Mucosa of rectum (tissue), 2 donors: ENCODE results near the gene NEDD4L.

ENCODE experiments used
- H3K27ac ChIP-seq, 2 donors: one replicate each; pipeline ENCODE4 v1.7.0; 2013; ENCODE audit warnings: inconsistent platforms in 2 of 2, low read depth in 2 of 2, low read length in 2 of 2
- H3K27me3 ChIP-seq, 2 donors: one replicate each; pipeline ENCODE4 v1.7.0; 2013; ENCODE audit warnings: low read length in 2 of 2; ENCODE audit not compliant: control insufficient read depth in 2 of 2, insufficient read depth in 2 of 2
- H3K36me3 ChIP-seq, 2 donors: one replicate each; pipeline ENCODE4 v1.7.0; 2013; ENCODE audit warnings: low read length in 2 of 2; ENCODE audit not compliant: control insufficient read depth in 2 of 2, insufficient read depth in 2 of 2
- H3K4me1 ChIP-seq, 2 donors: one replicate each; pipeline ENCODE4 v1.7.0; 2013; ENCODE audit warnings: low read length in 2 of 2, mild to moderate bottlenecking in 1 of 2; ENCODE audit not compliant: control insufficient read depth in 2 of 2, insufficient read depth in 2 of 2
- H3K4me3 ChIP-seq, 2 donors: one replicate each; pipeline ENCODE4 v1.7.0; 2013; ENCODE audit warnings: low read length in 2 of 2
- H3K9ac ChIP-seq, 2 donors: one replicate each; pipeline ENCODE4 v1.7.0; 2013; ENCODE audit warnings: low read length in 2 of 2, low read depth in 1 of 2, mild to moderate bottlenecking in 1 of 2
- H3K9me3 ChIP-seq, 2 donors: one replicate each; pipeline ENCODE4 v1.7.0; 2013; ENCODE audit warnings: low read length in 2 of 2; ENCODE audit not compliant: control insufficient read depth in 2 of 2
- donor health status: healthy.
- donor health status: Normal muscosa, but diverticular disease.

NEDD4L gene

GRCh38 chr18:58012356-58012755, 31.7 kb upstream of the NEDD4L start:
- Histone ChIP-seq H3K27ac (no peak overlapping the region), H3K4me1 (peaks cover 17 to 28% of the 10 kb centered on the region in 2 donors), H3K9me3 (no peaks in the 10 kb centered on the region), H3K27me3 (no peaks in the 10 kb centered on the region), H3K36me3 (no peaks in the 10 kb centered on the region), H3K9ac (no peak overlapping the region), H3K4me3 (no peak overlapping the region)

DNA sequence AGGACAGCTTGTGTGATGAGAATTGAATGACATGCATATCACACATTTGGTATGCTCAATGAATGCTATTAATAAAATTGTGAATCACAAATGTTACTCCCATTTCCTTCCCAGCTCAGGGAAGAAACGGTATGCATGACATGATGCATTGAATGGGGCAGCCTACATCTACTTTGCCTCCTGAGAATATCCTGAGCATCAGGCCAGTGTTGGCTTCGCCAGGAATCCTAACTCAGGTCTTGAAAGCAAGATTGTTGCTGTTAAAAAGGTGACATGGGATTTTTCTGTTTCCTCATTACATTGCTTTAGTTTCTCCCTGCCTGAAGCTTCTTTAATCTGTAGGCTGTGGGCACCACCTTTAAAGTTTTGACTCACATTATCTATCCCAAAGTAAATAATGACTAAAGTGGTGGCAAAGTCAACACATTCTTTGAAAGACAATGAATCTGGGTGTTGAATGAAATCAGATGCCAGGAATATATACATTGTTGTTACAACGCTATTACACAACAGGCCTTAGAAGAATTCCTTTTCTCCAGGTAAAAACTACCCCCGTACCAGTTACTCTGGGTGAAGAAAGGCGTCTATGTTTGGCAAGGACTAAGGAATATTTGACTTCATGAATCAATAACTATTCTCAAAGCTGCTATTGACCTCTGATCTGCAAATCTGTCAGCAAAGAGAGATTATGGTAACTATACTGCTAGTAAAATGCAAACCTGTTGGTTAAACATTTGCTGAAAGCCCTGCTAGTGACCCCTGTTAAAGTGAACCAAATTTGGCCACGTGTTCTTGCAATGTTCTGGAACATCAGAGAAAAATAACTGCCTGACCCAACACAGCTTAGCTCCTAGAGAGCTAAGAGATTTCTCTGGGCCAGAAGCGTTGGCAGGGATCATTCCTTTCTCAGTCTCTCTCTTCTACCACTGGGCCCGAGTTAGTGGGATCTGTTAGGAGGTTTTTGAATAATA, 30.5 kb upstream of the NEDD4L start:
- Histone ChIP-seq H3K9me3 (no peaks in the 10 kb centered on the region), H3K27ac (peak overlapping the region; percentile 71 to 73), H3K4me1 (peaks cover 17 to 28% of the 10 kb centered on the region in 2 donors), H3K27me3 (no peaks in the 10 kb centered on the region), H3K36me3 (no peaks in the 10 kb centered on the region), H3K9ac (no peak overlapping the region), H3K4me3 (peak overlapping the region in 1 of 2 donors; percentile 1)

- Histone ChIP-seq H3K4me1 (peaks cover 17 to 35% of the 10 kb centered on the region in 2 donors), H3K4me3 (no peak overlapping the region), H3K27me3 (no peaks in the 10 kb centered on the region), H3K9ac (no peak overlapping the region), H3K27ac (no peak overlapping the region), H3K9me3 (no peaks in the 10 kb centered on the region), H3K36me3 (no peaks in the 10 kb centered on the region)
Measured at GRCh38 chr18:58015065-58015780, 28.8 kb upstream of the NEDD4L start.

GRCh38 chr18:58017267-58017666, 26.8 kb upstream of the NEDD4L start:
- no peak overlapping the region for H3K9ac ChIP-seq
- H3K27ac ChIP-seq, result no peak overlapping the region
- no peaks in the 10 kb centered on the region for H3K36me3 ChIP-seq
- H3K9me3 ChIP-seq, result no peaks in the 10 kb centered on the region
- H3K4me3 ChIP-seq, result no peak overlapping the region
- peaks cover 15 to 44% of the 10 kb centered on the region in 2 donors for H3K4me1 ChIP-seq
- no peaks in the 10 kb centered on the region for H3K27me3 ChIP-seq

GRCh38 chr18:58020567-58021107, 23.4 kb upstream of the NEDD4L start:
- H3K36me3 ChIP-seq, result no peaks in the 10 kb centered on the region
- no peaks in the 10 kb centered on the region for H3K27me3 ChIP-seq
- H3K9ac ChIP-seq, result no peak overlapping the region
- no peaks in the 10 kb centered on the region for H3K9me3 ChIP-seq
- H3K4me3 ChIP-seq, result no peak overlapping the region
- no peak overlapping the region for H3K27ac ChIP-seq
- H3K4me1 ChIP-seq, result peaks cover 0 to 41% of the 10 kb centered on the region in 2 donors

DNA sequence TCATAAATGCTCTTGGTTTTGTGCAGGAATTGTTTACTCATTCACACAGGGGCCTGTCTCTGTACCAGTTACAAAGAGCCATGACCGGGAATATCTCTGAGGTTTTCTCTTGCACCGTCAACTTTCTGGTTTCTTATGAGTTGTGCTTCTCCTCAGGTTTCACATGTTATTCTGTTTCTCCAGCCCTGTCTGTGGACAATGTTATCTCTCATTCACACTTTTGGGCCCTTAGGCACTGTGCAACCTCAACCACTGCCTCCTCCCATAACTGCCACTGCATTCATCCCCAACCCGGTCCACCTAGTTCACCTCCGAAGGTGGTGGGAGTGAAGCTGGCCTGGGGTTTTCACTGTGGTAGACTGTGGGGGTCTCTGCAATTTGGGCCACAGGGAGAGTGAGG, 22.5 kb upstream of the NEDD4L start:
- H3K27ac ChIP-seq, result no peak overlapping the region
- no peaks in the 10 kb centered on the region for H3K36me3 ChIP-seq
- H3K9me3 ChIP-seq, result no peaks in the 10 kb centered on the region
- peaks cover 0 to 41% of the 10 kb centered on the region in 2 donors for H3K4me1 ChIP-seq
- no peak overlapping the region for H3K9ac ChIP-seq
- no peak overlapping the region for H3K4me3 ChIP-seq
- H3K27me3 ChIP-seq, result no peaks in the 10 kb centered on the region

DNA sequence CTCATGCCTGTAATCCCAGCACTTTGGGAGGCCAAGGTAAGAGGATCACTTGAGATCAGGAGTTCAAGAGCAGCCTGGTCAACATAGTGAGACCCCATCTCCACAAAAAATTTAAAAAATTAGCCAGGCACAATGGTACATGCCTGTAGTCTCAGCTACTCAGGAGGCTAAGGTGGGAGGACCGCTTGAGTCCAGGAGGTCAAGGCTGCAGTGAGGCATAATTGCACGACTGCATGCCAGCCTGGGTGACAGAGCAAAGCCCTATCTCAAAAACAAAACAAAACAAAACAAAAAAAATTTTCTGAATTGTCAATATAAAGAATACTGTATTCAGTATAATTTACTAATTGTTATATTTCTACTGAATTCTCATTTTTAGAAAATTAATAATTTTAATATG, 20.9 kb upstream of the NEDD4L start:
- no peak overlapping the region for H3K4me3 ChIP-seq
- H3K4me1 ChIP-seq, result peaks cover 3 to 39% of the 10 kb centered on the region in 2 donors
- no peaks in the 10 kb centered on the region for H3K9me3 ChIP-seq
- no peak overlapping the region for H3K27ac ChIP-seq
- H3K36me3 ChIP-seq, result no peaks in the 10 kb centered on the region
- no peak overlapping the region for H3K9ac ChIP-seq
- no peaks in the 10 kb centered on the region for H3K27me3 ChIP-seq

DNA sequence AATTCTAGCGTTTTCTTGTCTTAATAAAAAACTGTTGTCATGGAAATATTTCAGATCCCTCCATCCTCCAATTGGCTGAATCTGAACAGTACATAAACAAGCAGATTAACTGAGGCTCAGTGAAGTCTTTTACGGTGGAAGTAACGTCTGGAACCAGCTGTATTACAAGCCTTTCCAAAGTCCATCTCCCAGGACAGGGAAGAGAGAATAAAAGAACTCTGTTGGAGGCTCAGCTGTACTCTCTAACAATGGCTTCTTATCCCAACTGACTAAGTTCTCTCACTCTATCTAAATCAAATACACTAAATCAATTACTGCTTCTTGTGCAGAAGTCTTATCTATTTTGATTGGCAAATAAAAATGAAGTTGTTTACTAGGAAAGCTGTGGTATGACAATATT, 19.9 kb upstream of the NEDD4L start:
- no peaks in the 10 kb centered on the region for H3K27me3 ChIP-seq
- no peaks in the 10 kb centered on the region for H3K36me3 ChIP-seq
- H3K9ac ChIP-seq, result peak overlapping the region in 1 of 2 donors; percentile 28
- no peak overlapping the region for H3K4me3 ChIP-seq
- peak overlapping the region in 1 of 2 donors; percentile 51 for H3K27ac ChIP-seq
- peaks cover 3 to 44% of the 10 kb centered on the region in 2 donors for H3K4me1 ChIP-seq
- no peaks in the 10 kb centered on the region for H3K9me3 ChIP-seq

- Histone ChIP-seq H3K27me3 (no peaks in the 10 kb centered on the region), H3K36me3 (no peaks in the 10 kb centered on the region), H3K9ac (no peak overlapping the region), H3K4me3 (no peak overlapping the region), H3K4me1 (peaks cover 3 to 38% of the 10 kb centered on the region in 2 donors), H3K27ac (no peak overlapping the region), H3K9me3 (no peaks in the 10 kb centered on the region)
Measured at GRCh38 chr18:58025205-58025604, 18.8 kb upstream of the NEDD4L start.

- no peak overlapping the region for H3K27ac ChIP-seq
- H3K4me3 ChIP-seq, result no peak overlapping the region
- no peaks in the 10 kb centered on the region for H3K36me3 ChIP-seq
- no peaks in the 10 kb centered on the region for H3K9me3 ChIP-seq
- H3K27me3 ChIP-seq, result no peaks in the 10 kb centered on the region
- peaks cover 3 to 33% of the 10 kb centered on the region in 2 donors for H3K4me1 ChIP-seq
- H3K9ac ChIP-seq, result no peak overlapping the region
Measured at GRCh38 chr18:58025733-58026132, 18.3 kb upstream of the NEDD4L start.
